GM18505 (cell line): Measurements from ENCODE around the gene GBGT1.
"Not testable (repeated sequence)": the region's sequence is repeated elsewhere in the genome, so short reads cannot be mapped to it uniquely, and the experiment has no call there.

Experiments
- ATAC-seq: cut with Tn5 transposase; IDR thresholded peaks from one replicate; pipeline ENCODE4 v1.9.1; 2021; ENCODE audit not compliant: unreplicated experiment
- POLR2A ChIP-seq: IDR thresholded peaks from 4 replicates; pipeline ENCODE4 v1.6.1; 2011; ENCODE audit warnings: borderline replicate concordance; ENCODE audit not compliant: insufficient read depth, insufficient read length; ENCODE audit errors: extremely low read depth

GBGT1 gene

DNA sequence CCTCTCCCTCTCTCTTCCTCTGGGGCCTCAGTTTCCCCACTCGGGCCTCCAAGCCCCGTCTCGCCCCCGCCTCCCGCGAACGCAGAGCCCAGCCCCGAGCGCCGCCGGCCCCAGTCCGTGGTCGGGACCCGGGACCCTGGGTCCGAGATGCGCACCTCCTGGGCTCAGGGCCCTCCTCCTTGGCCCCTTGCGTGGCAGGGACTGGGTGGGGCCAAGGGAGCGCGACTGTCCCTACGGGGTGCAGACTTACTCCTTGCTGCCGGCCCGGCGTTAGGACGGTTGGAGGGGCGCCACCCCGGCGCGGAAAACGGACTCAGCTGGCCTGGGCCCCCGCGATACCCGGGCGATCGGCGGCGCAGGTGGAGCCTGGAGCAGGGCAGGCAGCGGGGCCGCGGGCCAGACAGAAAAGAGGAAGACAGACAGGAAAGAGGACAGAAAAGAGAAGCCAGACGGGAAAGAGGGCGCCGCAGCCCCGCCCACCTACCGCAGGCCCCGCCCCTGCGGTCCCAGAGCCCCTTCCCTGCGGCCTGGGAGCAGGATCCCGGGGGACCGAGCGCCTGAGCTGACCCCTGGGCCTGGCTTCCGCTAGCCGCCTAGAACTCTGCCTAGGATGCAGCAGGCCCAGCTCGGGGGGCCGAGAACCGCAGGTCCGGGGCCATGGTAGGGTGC, at the start of gene GBGT1:
Gene GBGT1, minus strand, starts transcription at position 411 of the 669 bp plus-strand sequence. CDS start 1,502 bp downstream, outside the sequence.
- ATAC-seq = no peak
- peak; percentile 33 for TF ChIP-seq POLR2A

DNA sequence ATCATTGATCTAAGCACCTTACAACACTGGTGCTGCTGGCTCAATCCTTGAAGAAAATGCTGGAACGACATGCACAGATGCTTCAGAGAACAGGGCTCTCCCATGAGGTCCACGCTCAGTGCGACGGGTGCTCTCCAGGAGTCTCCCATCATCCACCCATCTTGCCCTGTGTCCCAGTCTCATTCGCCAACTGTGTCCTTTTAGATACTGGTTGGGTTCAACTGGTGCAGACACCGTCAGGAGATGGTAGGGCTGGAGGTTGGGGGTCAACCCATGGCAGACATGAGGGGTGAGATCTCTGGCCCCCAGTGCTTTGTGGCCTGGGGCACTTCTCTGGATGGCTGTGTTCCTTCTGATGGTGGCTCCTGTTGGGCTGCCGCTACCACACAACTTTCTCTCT, 46.9 kb upstream of the GBGT1 start:
- TF ChIP-seq POLR2A = no peak
- no peak for ATAC-seq

DNA sequence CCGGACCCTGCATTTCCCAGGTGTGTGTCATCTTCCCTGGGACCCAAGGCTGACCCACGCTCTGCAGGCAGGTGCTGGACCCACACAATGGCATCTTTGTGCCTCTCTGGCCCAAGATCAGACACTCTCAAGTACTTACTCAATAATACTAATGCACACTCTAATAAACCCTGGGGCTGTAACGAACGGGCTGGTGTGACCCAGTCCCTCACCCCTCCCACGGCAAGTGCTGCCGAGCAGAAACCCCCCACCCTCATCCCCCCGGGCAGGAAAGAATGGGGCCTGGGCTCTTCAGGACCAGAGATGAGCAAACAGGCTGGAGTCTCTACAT, 46.5 kb upstream of the GBGT1 start:
- TF ChIP-seq POLR2A = no peak
- ATAC-seq = no peak

DNA sequence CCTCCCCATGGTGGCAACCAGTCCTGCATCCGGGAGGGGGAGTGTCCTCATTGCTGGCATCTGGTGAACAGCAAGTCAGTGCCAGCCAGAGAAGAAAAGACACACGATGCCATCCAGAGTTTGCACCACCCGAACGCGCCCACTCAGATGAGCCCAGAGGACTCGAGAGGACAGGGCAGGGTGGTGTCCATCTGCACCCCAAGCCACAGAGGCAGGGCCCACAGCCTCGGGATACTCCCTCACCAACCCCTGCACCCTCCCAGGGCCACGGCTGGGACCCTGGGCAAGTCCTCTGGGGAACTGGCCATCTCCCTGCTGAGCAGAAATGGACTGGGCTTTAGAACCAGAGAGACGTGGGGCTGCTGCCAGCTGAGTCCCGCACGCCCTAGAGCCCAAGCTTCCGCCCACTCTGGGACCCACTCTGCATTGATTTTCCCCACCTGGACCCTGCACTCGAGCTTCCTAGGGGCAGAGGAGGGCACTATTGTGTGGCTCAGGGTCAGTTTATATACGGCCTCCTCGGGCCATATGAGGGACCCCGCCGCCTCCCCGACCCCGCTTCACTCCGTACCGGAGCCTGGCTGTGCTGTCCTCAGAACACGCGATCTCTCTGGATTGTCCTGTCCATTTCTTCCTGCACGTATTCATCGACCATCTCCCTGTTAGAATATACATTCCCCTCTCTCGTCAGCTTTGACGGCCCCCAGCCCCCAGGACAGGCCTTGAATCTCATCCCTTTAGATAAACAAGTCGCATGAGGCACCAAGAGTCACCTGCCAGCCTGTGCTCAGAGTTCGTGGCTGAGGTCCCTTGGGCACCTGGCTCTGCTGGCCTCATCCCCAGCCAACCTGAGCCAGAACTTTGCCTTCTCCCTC, 45.9 kb upstream of the GBGT1 start:
- not testable (repeated sequence) for ATAC-seq

DNA sequence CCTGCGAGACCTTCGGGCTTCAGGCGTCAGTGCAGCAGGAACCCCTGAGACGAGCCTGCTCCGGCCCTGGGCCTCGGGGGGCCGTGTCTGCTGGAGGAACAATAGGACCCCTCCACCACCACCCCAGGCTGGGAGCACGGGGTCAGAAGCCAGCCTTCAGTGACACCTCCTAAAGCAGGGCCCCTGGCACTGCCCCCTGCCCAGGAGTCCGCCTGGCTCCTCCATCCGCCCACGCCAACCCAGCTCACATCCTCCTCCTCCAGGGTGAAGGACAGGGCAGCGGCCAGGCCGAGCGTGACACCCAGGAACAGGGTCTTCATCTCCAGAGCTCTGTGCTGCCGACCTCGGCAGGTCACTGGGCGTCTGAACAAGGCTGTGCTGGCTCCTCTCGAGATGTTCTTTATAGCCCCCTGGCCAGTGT, 45.2 kb upstream of the GBGT1 start, which contains the start of gene OBP2B:
Gene OBP2B, minus strand, starts transcription at position 371 of the 421 bp plus-strand sequence. Its CDS starts 51 bp downstream, at position 320.
- ATAC-seq = not testable (repeated sequence)

DNA sequence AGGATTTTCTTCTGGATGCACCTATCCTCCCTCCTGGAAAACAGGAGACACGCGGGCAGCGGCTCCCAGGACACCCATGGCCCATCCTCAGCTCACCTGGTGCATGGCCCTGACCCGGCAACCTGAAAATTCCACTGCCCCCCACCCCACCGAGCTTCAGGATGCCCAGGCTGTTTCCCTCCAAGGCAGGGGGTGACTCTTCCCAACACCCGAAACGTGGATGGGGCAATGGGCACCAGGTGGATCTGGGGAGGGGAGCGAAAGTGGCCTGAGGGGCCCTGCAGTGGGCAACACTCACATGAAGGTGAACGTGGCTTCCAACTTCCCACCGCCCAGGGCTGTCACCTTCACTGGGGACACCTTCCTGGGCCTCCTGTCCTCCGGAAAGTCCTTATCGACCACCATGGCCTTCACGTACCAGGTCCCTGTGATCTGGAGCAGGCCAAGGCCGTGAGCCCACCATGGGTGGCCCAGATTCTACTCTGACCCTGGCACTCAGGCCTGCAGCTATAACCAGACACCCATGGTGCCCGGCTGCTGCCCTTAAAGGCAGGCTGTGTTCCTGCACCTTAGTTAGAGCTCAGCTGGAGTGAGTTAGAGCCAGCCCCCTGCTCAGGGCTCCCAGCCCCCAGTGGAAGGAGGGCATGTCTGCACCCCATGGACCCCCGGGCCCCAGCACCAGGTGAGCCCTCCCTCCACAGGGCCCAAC, 44.6 kb upstream of the GBGT1 start:
- not testable (repeated sequence) for ATAC-seq

DNA sequence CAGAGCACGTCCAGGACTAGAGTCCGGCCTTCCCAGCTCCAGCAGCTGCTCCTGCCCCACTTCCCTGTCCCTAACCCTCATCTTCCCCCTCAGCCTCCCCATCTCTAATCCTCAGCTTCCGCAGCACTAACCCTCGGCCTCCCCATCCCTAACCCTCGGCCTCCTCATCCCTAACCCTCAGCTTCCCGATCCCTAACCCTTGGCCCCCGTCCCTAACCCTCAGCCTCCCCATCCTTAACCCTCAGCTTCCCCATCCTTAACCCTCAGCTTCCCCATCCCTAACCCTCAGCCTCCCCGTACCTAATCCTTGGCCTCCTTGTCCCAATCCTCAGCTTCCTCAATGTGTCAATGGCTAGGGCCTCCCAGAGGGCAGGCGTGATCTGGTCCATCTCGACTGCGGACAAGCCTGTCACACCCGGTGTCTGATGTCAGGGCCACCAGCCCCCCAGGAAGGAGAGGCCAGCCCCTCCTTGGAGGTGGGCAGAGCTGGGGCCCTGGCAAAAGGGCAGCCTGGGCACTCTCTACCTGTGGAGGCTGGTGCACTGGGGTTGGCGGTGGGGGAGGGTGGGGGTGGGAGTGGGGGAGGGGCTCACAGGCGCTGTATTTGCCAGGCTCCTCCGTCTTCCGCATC, 43.9 kb upstream of the GBGT1 start:
- no peak for ATAC-seq
- TF ChIP-seq POLR2A = no peak

DNA sequence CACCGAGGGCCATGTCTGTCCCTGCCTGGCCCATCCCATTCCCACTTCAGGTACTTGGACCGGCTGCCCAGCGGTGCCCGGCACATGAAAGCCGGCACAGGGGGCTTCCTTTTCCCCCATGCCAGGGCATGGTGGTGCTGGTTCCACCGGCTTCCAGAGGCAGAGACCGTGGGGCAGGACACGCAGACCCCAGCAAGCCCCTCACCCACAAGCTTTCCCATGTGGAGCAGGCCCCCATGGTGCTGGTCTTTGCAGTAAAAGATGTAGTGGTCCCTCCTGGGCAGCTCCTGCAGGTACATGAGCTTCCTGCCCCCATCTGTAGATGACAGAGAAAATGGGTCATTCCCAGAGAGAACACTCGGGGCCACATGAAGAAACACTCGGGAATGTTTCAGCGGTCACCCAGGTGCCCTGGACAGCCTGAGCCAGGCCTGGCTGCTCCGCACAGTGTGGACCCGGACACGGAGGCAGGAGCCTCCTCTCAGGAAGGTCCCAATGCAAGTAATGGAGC, 43.4 kb upstream of the GBGT1 start:
- no peak for TF ChIP-seq POLR2A
- ATAC-seq = no peak

DNA sequence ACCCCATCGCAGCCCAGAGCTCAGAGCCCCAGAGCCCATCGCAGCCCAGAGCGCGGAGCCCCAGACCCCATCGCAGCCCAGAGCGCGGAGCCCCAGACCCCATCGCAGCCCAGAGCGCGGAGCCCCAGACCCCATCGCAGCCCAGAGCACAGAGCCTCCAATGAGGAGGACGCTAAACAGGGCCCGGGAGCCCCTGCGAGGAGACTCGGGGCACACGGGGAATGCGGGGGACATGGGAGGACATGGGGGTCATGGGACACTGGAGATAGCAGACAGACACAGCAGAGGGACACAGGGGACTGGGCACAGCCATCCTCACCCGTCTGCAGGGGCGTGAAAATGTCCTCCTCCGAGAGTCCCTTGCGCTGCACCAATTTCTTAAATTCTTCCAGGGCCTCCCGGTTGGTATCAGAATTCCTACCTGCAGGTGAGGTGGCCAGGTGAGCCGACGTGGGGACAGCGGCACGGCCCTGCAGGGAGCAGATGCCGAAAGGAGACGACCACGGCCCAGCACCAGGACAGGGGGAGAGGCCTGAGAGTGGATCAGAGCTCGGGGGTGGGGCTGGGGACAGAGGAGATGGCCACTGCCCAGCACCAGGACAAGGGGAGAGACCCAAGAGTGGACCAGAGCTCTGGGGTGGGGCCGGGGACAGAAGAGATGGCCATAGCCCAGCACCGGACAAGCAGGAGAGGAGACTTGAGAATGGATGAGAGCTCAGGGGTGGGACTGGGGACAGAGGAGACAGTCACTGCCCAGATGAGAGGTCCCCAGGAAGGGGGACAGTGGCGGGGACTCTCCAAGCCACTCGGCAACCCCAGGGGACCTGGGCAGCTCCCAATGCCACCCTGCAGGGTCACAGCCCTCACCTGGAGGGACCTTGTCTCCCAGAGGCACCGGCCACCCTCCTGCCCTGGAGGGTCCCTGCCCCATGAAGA, 42.5 kb upstream of the GBGT1 start:
- no peak for ATAC-seq
- TF ChIP-seq POLR2A = no peak

DNA sequence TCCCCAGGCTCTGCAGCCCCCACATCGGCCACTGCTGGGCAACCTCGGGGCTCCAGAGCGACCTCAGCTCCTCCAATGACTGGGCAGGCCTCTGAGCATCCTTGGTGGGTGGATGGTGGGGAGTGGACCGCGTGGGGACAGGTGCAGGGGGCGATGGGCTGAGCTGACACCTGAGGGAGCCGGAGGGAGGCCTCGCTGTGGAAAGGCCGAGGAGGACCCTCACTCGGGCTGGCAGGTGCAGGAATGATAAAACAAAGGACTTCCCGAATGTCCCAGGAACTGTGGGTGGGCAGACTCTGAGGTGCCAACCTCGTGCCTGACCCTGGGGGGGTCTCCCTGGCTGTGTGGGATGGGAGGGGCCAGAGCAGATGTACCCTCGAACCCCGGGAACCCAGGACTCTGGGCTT, 41.8 kb upstream of the GBGT1 start:
- ATAC-seq = not testable (repeated sequence)

DNA sequence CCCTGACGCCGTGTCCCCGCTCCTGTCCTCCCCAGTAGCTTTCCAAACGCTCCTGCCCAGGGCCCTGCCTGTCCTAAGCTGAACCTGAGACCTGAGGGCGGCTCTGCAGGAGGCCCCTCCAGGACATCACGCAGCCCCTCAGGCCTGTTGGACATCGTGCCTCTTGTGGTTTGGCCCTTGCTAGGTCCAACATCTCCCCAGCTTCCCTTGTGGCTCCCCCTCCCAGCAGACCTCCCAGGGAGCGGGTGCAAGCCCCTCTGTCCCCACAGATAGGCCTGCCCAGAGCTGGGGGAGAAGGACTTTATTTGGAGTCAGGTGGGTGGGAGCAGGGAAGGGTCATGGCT, 41.3 kb upstream of the GBGT1 start:
- no peak for ATAC-seq
- no peak for TF ChIP-seq POLR2A

DNA sequence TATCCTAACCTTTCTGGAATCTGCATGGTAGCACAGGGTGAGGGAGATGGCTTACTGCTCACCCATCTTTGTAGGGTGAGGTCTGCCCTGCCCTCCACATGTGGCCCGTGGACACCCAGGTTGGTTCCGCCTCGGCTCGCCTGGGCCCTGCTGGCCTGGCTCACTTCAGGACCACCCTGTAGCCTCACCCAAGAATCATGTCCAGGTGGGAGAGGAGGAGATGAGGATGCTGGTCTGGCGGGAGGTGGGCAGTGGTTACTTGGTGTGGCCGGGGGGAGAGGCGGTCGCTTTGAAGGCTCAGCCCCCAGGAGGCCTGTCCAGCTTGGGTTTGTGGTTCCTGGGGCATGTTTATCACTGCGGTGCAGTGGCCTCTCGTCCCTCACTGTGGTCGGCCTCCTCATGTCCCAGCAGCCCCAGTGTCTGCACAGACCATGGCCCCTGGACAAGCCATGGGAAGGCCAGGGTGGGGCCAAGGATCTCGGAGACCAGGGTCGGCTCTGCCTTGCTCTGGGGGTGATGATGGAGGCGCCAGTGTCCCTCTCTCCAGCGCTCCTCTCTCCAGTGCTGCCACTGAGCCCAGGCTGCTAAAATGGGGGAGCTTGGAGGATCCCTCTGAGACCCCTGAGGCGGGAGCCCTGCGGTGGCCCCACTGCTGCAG, 40.8 kb upstream of the GBGT1 start:
- TF ChIP-seq POLR2A = no peak
- no peak for ATAC-seq
